OCI-LY3 (cell line): Measurements from ENCODE around the gene PI16.

Experiments
- CTCF ChIP-seq: fragments of 200-600, 300-600 bp; sonication (generic); IDR thresholded peaks from 2 replicates; pipeline ENCODE4 v1.5.1; 2014; ENCODE audit warnings: antibody characterized with exemption, low read length, low read depth
- EZH2phosphoT487 ChIP-seq: fragments of 200-600 bp; shearing (Covaris generic); IDR thresholded peaks from 2 replicates; pipeline ENCODE4 v1.6.1; 2018; ENCODE audit warnings: antibody characterized with exemption, mixed run types, low read depth

GRCh38 chr6:37005827-37006567 is 51.5 kb downstream of the PI16 start:
- TF ChIP-seq CTCF (no peak), EZH2phosphoT487 (no peak)
